Activated CD8-positive, alpha-beta memory T cell treated with anti-CD3 and anti-CD28 coated beads for 48 hours (primary cell): ENCODE results near the gene SPIN3.
"Not testable (repeated sequence)": the region's sequence is repeated elsewhere in the genome, so short reads cannot be mapped to it uniquely, and the experiment has no call there.

Experiments
- DNase-seq, 3 experiments: peaks; one replicate each; pipeline ENCODE4 v3.0.0-alpha.2; 2020; ENCODE audit warnings: low read depth in 2 of 3, low spot score in 2 of 3

The SPIN3 gene

GRCh38 chrX:56995271-56995994 lies at the start of gene SPIN3:
SPIN3 (minus strand) TSS chrX:56995541; CDS start chrX:56994947, 594 bp downstream.
- peak; percentile 11 to 29 (median 27) for DNase-seq

- DNase-seq: no peak
Measured at GRCh38 chrX:57044245-57044644, 48.9 kb upstream of the SPIN3 start.

GRCh38 chrX:57037265-57037664 lies 41.9 kb upstream of the SPIN3 start:
- DNase-seq: not testable (repeated sequence)

- DNase-seq: no peak
Measured at GRCh38 chrX:56994375-56995270, 718 bp downstream of the SPIN3 start.

- DNase-seq: no peak
Measured at GRCh38 chrX:56987741-56988140, 7.6 kb downstream of the SPIN3 start.

- DNase-seq: no peak
Measured at GRCh38 chrX:56986138-56986537, 9.2 kb downstream of the SPIN3 start.

- no peak for DNase-seq
Measured at GRCh38 chrX:56978172-56978571, 17.2 kb downstream of the SPIN3 start.

GRCh38 chrX:56975611-56976010 lies 19.7 kb downstream of the SPIN3 start:
- DNase-seq: no peak

- no peak for DNase-seq
Measured at GRCh38 chrX:56974408-56974807, 20.9 kb downstream of the SPIN3 start.

GRCh38 chrX:56969559-56969958 lies 25.8 kb downstream of the SPIN3 start:
- no peak for DNase-seq

- no peak for DNase-seq
Measured at GRCh38 chrX:56968980-56969379, 26.4 kb downstream of the SPIN3 start.

- no peak for DNase-seq
Measured at GRCh38 chrX:56963377-56963776, 32.0 kb downstream of the SPIN3 start.

- DNase-seq: no peak
Measured at GRCh38 chrX:56947699-56948098, 47.6 kb downstream of the SPIN3 start.

- DNase-seq: not testable (repeated sequence)
Measured at GRCh38 chrX:56946201-56946600, 49.1 kb downstream of the SPIN3 start.

- not testable (repeated sequence) for DNase-seq
Measured at GRCh38 chrX:56945226-56945625, 50.1 kb downstream of the SPIN3 start.

- DNase-seq: no peak
Measured at GRCh38 chrX:56943264-56943663, 52.1 kb downstream of the SPIN3 start.
